ENCODE results near the gene PTPRG. TPM values are rescaled to one million over a fixed set of nuclear protein-coding genes. Genes with fewer than 3 reads are reported as not detected.

The PTPRG gene
- total RNA-seq, 2 donors from 2014 or later, result 76.5 to 108 TPM

DNA sequence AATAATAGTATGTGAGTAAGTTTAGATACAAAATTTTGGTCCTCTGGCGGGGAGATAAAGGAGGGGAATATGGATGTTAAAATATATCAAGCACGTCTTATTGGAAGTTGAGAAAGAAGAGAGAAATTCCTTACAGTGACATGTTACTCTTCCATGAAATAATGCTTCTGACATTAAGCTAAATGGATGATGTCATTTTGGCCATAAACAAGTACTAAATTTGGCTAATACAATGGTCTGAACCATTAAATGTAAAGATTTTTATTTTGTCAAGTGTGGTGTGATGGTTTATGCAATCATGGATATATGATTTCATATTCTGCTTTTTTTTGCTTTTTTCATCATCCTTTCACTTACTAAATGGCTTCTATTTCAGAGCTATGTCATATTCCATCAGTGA, 406.6 kb downstream of the PTPRG start:
- peaks cover 18% of the 10 kb centered on the region for H3K4me1 Mint-ChIP-seq
- H3K4me3 ChIP-seq (ENCODE audit: low read length), result no peak overlapping the region
- no peaks in the 10 kb centered on the region for H3K9me3 Mint-ChIP-seq
- H3K27ac Mint-ChIP-seq, result no peak overlapping the region
- TF ChIP-seq, protein P1, sequence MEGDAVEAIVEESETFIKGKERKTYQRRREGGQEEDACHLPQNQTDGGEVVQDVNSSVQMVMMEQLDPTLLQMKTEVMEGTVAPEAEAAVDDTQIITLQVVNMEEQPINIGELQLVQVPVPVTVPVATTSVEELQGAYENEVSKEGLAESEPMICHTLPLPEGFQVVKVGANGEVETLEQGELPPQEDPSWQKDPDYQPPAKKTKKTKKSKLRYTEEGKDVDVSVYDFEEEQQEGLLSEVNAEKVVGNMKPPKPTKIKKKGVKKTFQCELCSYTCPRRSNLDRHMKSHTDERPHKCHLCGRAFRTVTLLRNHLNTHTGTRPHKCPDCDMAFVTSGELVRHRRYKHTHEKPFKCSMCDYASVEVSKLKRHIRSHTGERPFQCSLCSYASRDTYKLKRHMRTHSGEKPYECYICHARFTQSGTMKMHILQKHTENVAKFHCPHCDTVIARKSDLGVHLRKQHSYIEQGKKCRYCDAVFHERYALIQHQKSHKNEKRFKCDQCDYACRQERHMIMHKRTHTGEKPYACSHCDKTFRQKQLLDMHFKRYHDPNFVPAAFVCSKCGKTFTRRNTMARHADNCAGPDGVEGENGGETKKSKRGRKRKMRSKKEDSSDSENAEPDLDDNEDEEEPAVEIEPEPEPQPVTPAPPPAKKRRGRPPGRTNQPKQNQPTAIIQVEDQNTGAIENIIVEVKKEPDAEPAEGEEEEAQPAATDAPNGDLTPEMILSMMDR (conservative IDR thresholded peaks at IDR 0.05), result no peak
- no peaks in the 10 kb centered on the region for H3K36me3 Mint-ChIP-seq (ENCODE audit: low read depth)
- no peaks in the 10 kb centered on the region for H3K27me3 ChIP-seq (ENCODE audit: control insufficient read depth, insufficient read depth, low read length, poor library complexity, severe bottlenecking)
- DNase-seq, result no peak
- H3K4me1 ChIP-seq (ENCODE audit: control insufficient read depth, insufficient read depth, low read length), result no peaks in the 10 kb centered on the region
- H3K27ac ChIP-seq (ENCODE audit: low read depth, low read length), result no peak overlapping the region
- no peaks in the 10 kb centered on the region for H3K9me3 ChIP-seq (ENCODE audit: control insufficient read depth, low read length)
- WGBS, 2 experiments (ENCODE audit: insufficient coverage in 1 of 2, insufficient read length in 1 of 2), result 88% methylated on average over 2 of the region's 2 CpGs; no CpG with 5 or more reads in 1 of the 2 experiments
- H3K4me3 Mint-ChIP-seq, result no peak overlapping the region
- H3K9ac ChIP-seq (ENCODE audit: extremely low read depth, low read length, poor library complexity, severe bottlenecking), result no peak overlapping the region
- no peaks in the 10 kb centered on the region for H3K36me3 ChIP-seq (ENCODE audit: control insufficient read depth, insufficient read depth, low read length)
- H3K27me3 Mint-ChIP-seq (ENCODE audit: insufficient read depth), result no peaks in the 10 kb centered on the region

DNA sequence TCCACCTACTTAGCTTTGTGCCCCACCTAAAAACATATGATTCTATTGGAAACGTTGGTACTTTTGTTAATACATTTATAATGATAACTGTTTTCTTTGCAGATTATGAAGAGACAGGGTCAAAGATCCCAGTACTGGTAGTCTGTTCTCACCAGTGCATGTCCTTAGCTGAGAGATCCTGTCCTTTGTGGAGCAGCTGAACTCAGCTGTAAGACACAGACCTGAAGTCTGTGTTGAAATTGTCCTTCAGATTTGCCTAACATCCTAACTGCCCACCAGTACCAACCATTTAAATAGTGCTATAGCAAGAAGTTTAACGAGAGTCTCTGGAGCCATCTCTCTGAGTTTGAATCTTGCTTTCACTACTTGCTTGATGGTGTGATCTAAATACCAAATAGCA, 413.3 kb downstream of the PTPRG start:
- peaks cover 20% of the 10 kb centered on the region for H3K4me1 Mint-ChIP-seq
- no peak overlapping the region for H3K27ac Mint-ChIP-seq
- 91% methylated on average over 1 of the region's 2 CpGs; no CpG with 5 or more reads in 1 of the 2 experiments for WGBS, 2 experiments (ENCODE audit: insufficient coverage in 1 of 2, insufficient read length in 1 of 2)
- Histone ChIP-seq H3K4me1 (ENCODE audit: control insufficient read depth, insufficient read depth, low read length) (no peaks in the 10 kb centered on the region), H3K27ac (ENCODE audit: low read depth, low read length) (no peak overlapping the region), H3K9ac (ENCODE audit: extremely low read depth, low read length, poor library complexity, severe bottlenecking) (no peak overlapping the region), H3K9me3 (ENCODE audit: control insufficient read depth, low read length) (no peaks in the 10 kb centered on the region), H3K4me3 (ENCODE audit: low read length) (no peak overlapping the region), H3K36me3 (ENCODE audit: control insufficient read depth, insufficient read depth, low read length) (no peaks in the 10 kb centered on the region), H3K27me3 (ENCODE audit: control insufficient read depth, insufficient read depth, low read length, poor library complexity, severe bottlenecking) (no peaks in the 10 kb centered on the region)
- TF ChIP-seq, protein P1 (conservative IDR thresholded peaks at IDR 0.05), result no peak
- H3K4me3 Mint-ChIP-seq, result no peak overlapping the region
- DNase-seq, result no peak
- H3K9me3 Mint-ChIP-seq, result no peaks in the 10 kb centered on the region
- H3K27me3 Mint-ChIP-seq (ENCODE audit: insufficient read depth), result no peaks in the 10 kb centered on the region
- no peaks in the 10 kb centered on the region for H3K36me3 Mint-ChIP-seq (ENCODE audit: low read depth)

DNA sequence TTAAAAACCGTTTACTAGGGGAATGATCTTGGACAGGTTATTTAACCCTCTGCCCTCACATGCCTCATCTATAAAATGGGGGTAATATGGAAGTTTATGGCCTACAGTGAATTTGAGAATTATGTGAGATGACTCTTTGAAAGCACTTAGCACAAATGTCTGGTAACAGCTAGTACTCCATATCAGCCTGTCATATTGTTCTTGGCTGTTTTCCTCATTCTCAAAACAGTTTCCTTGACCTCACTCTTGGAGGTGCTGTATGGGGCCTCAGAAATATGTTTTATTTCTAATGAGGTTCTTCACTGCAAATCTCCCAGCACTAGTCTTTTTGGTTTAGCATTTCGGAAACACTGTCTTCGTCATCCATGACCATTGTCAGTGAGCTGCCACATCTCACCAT, 413.8 kb downstream of the PTPRG start:
- no peaks in the 10 kb centered on the region for H3K4me1 ChIP-seq (ENCODE audit: control insufficient read depth, insufficient read depth, low read length)
- TF ChIP-seq, protein P1 (conservative IDR thresholded peaks at IDR 0.05), result no peak
- H3K4me3 Mint-ChIP-seq, result no peak overlapping the region
- H3K36me3 ChIP-seq (ENCODE audit: control insufficient read depth, insufficient read depth, low read length), result no peaks in the 10 kb centered on the region
- H3K27me3 ChIP-seq (ENCODE audit: control insufficient read depth, insufficient read depth, low read length, poor library complexity, severe bottlenecking), result no peaks in the 10 kb centered on the region
- no peak overlapping the region for H3K27ac ChIP-seq (ENCODE audit: low read depth, low read length)
- H3K27ac Mint-ChIP-seq, result no peak overlapping the region
- H3K9me3 Mint-ChIP-seq, result no peaks in the 10 kb centered on the region
- H3K27me3 Mint-ChIP-seq (ENCODE audit: insufficient read depth), result no peaks in the 10 kb centered on the region
- no peak overlapping the region for H3K9ac ChIP-seq (ENCODE audit: extremely low read depth, low read length, poor library complexity, severe bottlenecking)
- no peaks in the 10 kb centered on the region for H3K36me3 Mint-ChIP-seq (ENCODE audit: low read depth)
- no peak overlapping the region for H3K4me3 ChIP-seq (ENCODE audit: low read length)
- peaks cover 25% of the 10 kb centered on the region for H3K4me1 Mint-ChIP-seq
- no peak for DNase-seq
- 93 to 100% methylated on average over 2 to 3 of the region's 3 CpGs for WGBS, 2 experiments (ENCODE audit: insufficient coverage in 1 of 2, insufficient read length in 1 of 2)
- no peaks in the 10 kb centered on the region for H3K9me3 ChIP-seq (ENCODE audit: control insufficient read depth, low read length)
